Stimulated activated effector memory CD8-positive, alpha-beta T cell treated with anti-CD3 and anti-CD28 coated beads, Interleukin-12 subunit alpha, Interleukin-12 subunit beta, amount 100 ng/mL, for 72 hours (primary cell): Measurements from ENCODE around the gene ALDOA.
"Not testable (repeated sequence)": the region's sequence is repeated elsewhere in the genome, so short reads cannot be mapped to it uniquely, and the experiment has no call there.

ENCODE experiments used
- ATAC-seq: fragments of 150-1000 bp; cut with Tn5 transposase; 2 replicates; pipeline ENCODE4 v1.10.0; 2021
- DNase-seq, 2 donors: peaks; one replicate each; pipeline ENCODE4 v3.0.0; 2021 to 2022; ENCODE audit warnings: low spot score in 2 of 2
- H3K27ac Mint-ChIP-seq: one replicate; pipeline ENCODE4 v1.8.0; 2022; ENCODE audit warnings: mild to moderate bottlenecking, mixed read lengths
- H3K36me3 Mint-ChIP-seq: one replicate; pipeline ENCODE4 v1.8.0; 2022; ENCODE audit warnings: mild to moderate bottlenecking, mixed read lengths
- H3K4me1 Mint-ChIP-seq: one replicate; pipeline ENCODE4 v1.8.0; 2022; ENCODE audit warnings: mixed read lengths
- H3K4me3 Mint-ChIP-seq: one replicate; pipeline ENCODE4 v1.8.0; 2022; ENCODE audit warnings: mild to moderate bottlenecking, mixed read lengths
- H3K9me3 Mint-ChIP-seq: one replicate; pipeline ENCODE4 v1.8.0; 2022; ENCODE audit warnings: mixed read lengths

ALDOA gene

DNA sequence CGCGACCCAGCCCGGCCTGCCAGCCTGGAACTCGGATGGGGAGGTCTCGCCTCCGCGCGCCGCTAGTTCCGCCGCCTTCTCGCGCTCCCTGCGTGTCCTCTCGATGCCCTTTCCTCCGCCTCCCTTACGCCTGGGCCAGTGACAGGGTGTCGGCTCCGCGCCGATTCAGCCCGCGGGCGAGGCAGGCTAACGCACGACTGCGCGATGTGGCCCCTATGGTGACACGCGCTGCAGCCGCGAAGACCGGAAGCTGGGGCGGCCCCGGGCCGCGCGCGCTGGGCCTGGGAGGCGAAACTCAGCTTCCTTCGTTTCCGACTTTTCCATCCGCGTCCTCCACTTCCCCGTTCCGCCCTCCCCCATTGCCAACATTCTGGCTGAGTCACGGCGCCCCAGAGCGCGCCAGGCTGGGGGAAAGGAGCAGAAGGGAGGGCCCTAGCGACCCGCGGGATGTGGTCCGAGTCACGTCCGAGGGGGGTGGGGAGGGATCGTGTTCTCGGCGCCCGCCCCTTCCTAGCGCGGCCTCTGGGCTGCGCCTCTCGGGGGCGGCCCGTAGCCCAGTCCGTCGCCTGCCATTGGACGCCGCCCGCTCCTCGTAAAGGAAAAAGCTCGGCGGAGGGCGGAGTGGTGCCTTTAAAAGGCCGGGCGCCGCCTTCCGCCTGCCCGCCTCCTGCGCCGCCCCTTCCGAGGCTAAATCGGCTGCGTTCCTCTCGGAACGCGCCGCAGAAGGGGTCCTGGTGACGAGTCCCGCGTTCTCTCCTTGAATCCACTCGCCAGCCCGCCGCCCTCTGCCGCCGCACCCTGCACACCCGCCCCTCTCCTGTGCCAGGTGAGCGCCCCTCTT lies at the start of gene ALDOA:
Gene ALDOA, plus strand, starts transcription at position 659 of the 841 bp plus-strand sequence. CDS start 1,138 bp downstream, outside the sequence.
- H3K4me3 Mint-ChIP-seq = peak within 1 kb of the TSS; percentile 97
- DNase-seq (peak; percentile 93 to 98), ATAC-seq (peak; percentile 90)
- peak within 1 kb of the TSS; percentile 98 for H3K27ac Mint-ChIP-seq
- peaks cover 50% of the 10 kb centered on the region for H3K4me1 Mint-ChIP-seq
- H3K9me3 Mint-ChIP-seq = no peaks in the 10 kb centered on the region
- H3K36me3 Mint-ChIP-seq = peaks cover 66% of the 10 kb centered on the region

DNA sequence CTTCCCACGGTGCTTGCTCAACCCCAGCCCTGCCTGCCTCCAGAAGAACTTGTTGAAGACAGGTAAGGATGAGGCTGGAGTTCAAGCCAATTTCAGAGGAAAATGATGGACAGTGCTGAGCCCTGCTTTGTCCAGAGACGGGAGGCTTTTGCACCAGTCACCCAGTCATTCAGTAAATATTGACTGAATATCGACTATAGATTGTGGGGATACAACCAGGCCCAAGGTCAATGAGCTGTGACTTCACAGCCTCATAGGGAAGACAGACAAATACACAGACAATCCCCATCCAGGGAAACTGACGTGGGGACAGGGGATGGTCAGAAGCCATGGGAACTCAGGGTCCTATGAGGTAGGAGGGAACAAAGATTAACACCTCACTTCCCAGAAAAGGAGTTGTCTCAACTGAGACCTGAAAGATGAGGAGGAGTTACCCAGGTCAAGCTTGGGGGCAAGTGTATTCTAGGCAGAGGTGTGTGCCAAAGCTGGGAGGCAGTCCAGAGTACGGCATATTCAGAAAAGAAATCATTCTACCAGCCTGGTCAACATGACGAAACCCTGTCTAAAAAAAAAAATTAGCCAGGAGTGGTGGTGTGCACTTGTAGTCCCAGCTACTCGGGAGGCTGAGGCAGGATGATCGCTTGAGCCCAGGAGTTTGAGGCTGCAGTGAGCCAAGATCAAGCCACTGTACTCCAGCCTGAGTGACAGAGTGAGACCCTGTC lies 48.8 kb upstream of the ALDOA start:
- Mint-ChIP-seq H3K4me1 (peaks cover 17% of the 10 kb centered on the region), H3K36me3 (peaks cover 5% of the 10 kb centered on the region), H3K4me3 (no peak overlapping the region), H3K27ac (peak overlapping the region; percentile 3), H3K9me3 (no peaks in the 10 kb centered on the region)
- DNase-seq (no peak), ATAC-seq (no peak)

DNA sequence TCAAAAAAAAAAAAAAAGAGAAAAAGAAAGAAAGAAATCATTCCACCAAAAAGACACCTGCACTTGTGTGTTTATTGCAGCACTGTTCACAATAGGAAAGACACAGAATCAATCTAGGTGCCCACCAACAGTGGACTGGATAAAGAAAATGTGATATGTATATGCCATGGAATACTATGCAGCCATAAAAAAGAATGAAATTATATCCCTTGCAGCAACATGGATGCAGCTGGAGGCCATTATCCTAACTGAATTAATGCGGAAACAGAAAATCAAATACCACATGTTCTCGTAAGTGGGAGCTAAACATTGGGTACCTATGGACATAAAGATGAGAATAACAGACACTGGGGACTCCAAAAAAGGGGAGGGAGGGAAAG lies 48.3 kb upstream of the ALDOA start:
- peaks cover 11% of the 10 kb centered on the region for H3K4me1 Mint-ChIP-seq
- H3K4me3 Mint-ChIP-seq = no peak overlapping the region
- peak overlapping the region; percentile 3 for H3K27ac Mint-ChIP-seq
- DNase-seq (no peak), ATAC-seq (no peak)
- H3K36me3 Mint-ChIP-seq = no peaks in the 10 kb centered on the region
- no peaks in the 10 kb centered on the region for H3K9me3 Mint-ChIP-seq

DNA sequence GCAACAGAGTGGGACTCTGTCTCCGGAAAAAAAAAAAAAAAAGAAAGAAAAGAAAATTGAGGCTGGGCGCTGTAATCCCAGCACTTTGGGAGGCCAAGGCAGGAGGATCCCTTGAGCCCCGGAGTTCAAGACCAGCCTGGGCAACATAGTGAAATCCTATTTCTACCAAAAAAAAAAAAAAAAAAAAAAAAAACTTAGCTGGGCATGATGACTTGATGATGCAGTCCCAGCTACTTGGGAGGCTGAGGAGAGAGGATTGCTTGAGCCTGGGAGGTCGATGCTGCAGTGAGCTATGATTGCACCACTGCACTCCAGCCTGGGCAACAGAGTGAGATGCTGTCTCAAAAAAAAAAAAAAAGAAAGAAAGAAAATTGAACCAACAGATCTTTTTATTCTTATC lies 47.6 kb upstream of the ALDOA start:
- peaks cover 11% of the 10 kb centered on the region for H3K4me1 Mint-ChIP-seq
- H3K36me3 Mint-ChIP-seq, H3K9me3 Mint-ChIP-seq, H3K4me3 Mint-ChIP-seq, DNase-seq, ATAC-seq, H3K27ac Mint-ChIP-seq: not testable (repeated sequence)

DNA sequence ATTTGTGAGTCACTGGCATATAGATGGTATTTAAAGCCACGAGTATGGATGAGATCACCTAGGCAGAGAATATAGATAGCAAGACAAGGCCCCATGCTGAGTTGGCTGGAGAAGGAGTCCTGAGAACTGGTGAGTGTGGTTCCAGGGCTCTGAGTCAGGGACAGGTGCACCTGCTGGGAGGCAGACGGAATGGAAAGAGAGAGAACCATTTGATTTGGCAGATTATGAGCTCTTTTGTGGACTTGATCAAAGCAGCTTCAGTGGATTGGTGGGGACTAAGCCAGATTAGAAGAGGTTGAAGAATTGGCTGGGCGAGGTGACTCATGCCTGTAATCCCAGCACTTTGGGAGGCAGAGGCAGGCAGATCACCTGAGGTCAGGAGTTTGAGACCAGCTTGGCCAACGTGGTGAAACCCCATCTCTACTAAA lies 46.8 kb upstream of the ALDOA start:
- Mint-ChIP-seq H3K4me3 (no peak overlapping the region), H3K36me3 (no peaks in the 10 kb centered on the region), H3K4me1 (peaks cover 11% of the 10 kb centered on the region), H3K27ac (no peak overlapping the region), H3K9me3 (no peaks in the 10 kb centered on the region)
- ATAC-seq = peak; percentile 36
- no peak for DNase-seq

DNA sequence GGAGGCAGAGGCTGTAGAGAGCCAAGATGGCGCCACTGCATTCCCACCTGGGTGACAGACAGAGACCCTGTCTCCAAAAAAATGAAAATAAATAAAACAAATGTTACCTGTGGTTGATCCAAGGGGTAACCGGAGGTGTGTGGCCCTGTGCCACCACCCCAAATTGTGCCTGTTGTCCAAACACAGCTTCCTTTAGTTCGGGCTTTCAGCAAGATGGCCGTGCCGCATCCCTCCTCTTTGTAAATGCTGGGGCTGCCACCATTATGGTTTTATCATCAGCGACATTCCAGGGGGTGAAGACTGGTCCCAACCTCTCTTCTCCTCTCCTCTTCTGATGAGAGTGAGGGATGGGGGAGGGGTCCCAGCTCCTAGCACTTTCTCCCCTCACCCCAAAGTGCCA lies 42.7 kb upstream of the ALDOA start, which contains the start of gene C16orf92:
Gene C16orf92, plus strand, starts transcription at position 312 of the 400 bp plus-strand sequence. CDS start 143 bp downstream, outside the sequence.
- no peak for DNase-seq
- no peak for ATAC-seq
- Mint-ChIP-seq H3K36me3 (no peaks in the 10 kb centered on the region), H3K4me1 (peaks cover 16% of the 10 kb centered on the region), H3K4me3 (no peak within 1 kb of the TSS), H3K27ac (no peak within 1 kb of the TSS), H3K9me3 (no peaks in the 10 kb centered on the region)

DNA sequence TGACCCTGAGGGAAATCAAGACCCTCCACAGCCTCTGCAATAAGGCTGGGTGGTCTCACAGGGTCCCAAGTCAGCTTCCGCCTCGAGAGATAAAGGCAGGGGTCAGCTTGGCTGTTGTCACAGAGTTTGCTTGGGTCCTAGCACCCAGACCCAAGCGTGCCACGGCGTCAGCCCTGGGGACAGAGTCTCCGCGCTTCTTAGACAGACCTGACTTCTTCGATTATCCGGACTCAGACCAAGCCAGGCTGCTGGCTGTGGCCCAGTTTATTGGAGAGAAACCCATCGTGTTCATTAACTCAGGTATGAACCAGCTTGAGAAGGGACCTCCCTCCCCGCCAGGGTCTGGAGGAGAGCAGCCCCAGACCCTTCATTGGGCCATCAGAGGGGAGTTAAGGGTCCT lies 42.0 kb upstream of the ALDOA start:
- no peak overlapping the region for H3K4me3 Mint-ChIP-seq
- peaks cover 21% of the 10 kb centered on the region for H3K4me1 Mint-ChIP-seq
- DNase-seq (no peak), ATAC-seq (no peak)
- H3K36me3 Mint-ChIP-seq = no peaks in the 10 kb centered on the region
- no peaks in the 10 kb centered on the region for H3K9me3 Mint-ChIP-seq
- no peak overlapping the region for H3K27ac Mint-ChIP-seq

DNA sequence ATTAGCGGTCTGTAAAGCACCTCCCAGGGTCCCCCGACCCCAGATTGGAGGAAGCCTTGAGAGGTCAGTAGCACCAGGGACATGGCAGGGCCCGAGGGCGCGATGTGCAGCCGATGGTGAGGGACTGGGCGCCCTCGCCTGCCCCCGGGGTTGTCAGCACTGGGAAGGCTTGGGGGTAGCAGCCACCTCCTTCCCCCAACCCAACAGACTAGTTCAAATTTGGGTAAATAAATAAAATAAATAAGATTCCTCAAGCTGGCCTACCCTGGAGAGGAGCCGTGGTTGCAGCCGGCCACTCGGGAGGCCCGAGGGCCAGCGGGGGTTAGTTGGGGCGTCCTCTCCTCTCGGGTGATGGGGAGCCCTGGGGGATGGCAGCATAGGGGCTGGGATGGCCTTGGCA lies 41.1 kb upstream of the ALDOA start:
- Mint-ChIP-seq H3K36me3 (no peaks in the 10 kb centered on the region), H3K27ac (no peak overlapping the region), H3K4me3 (no peak overlapping the region), H3K9me3 (no peaks in the 10 kb centered on the region), H3K4me1 (peaks cover 21% of the 10 kb centered on the region)
- no peak for DNase-seq
- no peak for ATAC-seq

DNA sequence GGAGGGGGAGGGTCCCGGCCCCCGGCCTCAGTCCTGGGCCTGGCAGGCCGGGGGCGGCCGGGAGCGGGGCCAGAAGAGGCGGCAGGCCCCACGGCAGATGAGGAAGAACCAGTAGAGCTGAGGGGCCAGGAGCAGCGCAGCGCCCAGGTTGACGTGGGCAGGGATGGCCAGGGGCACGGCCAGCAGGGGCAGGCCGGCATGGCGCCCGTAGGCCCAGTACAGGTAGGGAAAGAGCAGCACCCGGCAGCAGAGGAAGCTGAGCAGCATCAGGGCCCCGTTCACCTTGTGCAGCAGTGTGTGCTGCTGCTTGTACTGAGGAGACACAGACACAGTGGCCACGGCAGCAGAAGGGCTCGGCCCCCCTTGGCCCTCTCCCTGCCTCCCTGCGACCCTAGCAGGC lies 40.4 kb upstream of the ALDOA start:
- ATAC-seq = no peak
- Mint-ChIP-seq H3K4me3 (no peak overlapping the region), H3K4me1 (peaks cover 25% of the 10 kb centered on the region), H3K9me3 (no peaks in the 10 kb centered on the region), H3K27ac (no peak overlapping the region), H3K36me3 (no peaks in the 10 kb centered on the region)
- DNase-seq = no peak

DNA sequence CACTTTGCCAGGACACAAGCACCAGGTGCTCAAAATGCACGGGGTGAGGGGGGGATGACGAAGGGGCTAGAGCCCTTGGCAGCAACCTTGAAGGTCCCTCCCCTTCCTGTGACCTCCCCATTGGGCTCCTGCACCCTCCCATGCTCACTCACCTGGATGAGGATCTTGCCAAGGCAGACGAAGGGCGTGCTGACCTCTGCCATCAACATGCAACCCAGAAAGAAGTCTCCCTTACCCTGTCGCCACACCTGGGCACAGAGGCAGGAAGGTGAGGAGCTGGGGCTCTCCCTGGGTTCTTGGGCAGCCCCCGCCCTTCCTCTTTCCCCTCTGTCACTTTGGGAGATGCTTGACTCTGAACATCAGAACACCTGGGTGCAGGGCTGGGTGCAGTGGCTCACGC lies 40.0 kb upstream of the ALDOA start:
- Mint-ChIP-seq H3K36me3 (no peaks in the 10 kb centered on the region), H3K4me3 (no peak overlapping the region), H3K4me1 (peaks cover 26% of the 10 kb centered on the region), H3K27ac (no peak overlapping the region), H3K9me3 (no peaks in the 10 kb centered on the region)
- DNase-seq (no peak), ATAC-seq (no peak)

DNA sequence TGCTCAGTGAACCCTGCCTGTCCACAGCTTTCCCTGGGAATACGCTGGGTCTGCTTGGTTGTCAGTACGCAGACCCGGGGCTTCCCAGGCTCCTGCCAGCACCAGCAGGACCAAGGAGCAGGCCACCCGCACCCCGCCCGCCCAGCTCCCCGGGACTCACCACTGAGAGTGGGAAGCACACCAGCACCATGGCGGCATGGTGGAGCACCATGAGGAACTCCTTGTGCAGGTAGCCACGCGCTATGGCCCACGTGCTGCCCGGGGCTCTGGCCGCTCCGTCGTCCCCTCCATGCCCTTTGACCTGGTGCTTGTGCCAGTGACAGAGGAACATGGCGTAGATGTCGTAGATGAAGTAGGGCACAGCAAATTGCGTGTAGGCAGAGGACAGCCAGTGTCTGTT lies 39.1 kb upstream of the ALDOA start:
- ATAC-seq (no peak), DNase-seq (no peak)
- H3K9me3 Mint-ChIP-seq = no peaks in the 10 kb centered on the region
- no peaks in the 10 kb centered on the region for H3K36me3 Mint-ChIP-seq
- H3K4me1 Mint-ChIP-seq = peaks cover 17% of the 10 kb centered on the region
- H3K27ac Mint-ChIP-seq = no peak overlapping the region
- H3K4me3 Mint-ChIP-seq = no peak overlapping the region

DNA sequence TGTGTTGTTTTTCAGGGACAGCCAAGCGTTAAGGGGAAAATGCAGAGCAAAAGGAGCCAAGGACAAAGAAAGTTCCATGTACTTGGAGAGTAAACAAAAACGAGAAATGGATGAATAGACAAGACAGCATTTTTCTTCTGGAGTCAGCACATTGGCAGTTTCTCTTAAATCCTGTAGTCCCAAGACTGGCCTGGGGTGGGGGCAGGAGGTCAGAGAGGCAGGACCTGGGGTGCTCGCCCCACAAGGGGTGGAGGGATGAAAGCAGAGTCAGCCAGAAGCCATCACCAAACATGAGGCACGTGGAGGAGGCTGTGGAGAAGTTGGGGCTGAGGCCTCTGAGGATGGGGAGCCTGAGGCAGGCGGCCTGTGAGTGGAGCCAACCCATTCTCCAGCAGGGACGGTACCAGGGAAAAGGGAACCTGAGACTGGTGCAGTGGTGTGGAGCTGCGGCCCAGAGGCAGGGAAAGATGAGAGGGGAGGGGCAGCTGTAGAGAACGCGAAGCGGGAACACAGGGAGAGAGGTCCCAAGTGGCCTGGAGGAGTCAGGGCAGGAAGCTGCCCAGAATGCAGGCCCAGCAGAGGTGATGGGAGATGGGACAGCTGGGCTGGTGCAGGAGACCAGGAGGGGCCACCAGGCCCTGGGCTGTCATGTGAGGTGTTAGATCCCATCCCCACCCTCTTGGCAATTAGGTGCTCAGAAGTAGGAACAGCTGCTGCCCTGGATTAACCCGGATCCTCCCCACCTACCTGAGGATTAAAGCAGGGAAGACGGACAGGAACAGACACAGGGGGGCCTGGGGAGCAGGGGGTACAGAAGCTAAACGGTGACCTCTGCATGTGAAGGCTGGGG lies 37.7 kb upstream of the ALDOA start:
- Mint-ChIP-seq H3K36me3 (no peaks in the 10 kb centered on the region), H3K4me3 (no peak overlapping the region), H3K9me3 (no peaks in the 10 kb centered on the region), H3K27ac (no peak overlapping the region), H3K4me1 (peaks cover 24% of the 10 kb centered on the region)
- DNase-seq (no peak), ATAC-seq (no peak)

DNA sequence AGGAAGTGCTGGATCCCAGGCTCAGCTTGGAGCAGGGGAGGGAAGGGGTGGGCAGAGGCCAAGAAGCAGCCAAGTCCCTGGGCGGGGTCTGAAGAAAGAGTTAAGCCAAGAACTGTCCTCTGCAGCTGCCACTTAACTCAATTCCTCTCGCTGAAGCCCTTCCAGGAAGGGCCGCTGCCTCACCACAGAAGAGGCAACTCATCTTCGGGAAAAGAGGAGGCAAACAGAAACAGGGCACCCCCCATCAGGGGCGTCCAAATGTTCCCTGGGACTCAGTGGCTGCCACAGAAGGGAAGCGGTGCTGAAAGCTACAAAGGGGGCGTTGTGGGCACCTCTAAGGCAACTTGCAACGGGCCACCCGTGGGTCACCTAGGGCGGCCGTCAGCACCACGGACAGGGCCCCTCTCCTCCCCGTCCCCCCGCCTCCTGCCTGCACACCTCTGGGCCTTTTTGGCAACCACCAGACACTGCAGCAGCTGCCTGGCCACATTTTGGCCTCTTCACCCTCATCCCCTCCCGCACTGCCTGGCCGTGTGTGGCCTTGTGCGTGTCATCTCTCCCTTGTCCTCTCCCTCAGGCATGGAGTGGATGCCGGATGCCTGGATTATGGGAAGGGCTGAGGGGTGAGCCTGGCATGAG lies 37.0 kb upstream of the ALDOA start:
- peaks cover 24% of the 10 kb centered on the region for H3K4me1 Mint-ChIP-seq
- no peak overlapping the region for H3K4me3 Mint-ChIP-seq
- DNase-seq (no peak), ATAC-seq (no peak)
- no peaks in the 10 kb centered on the region for H3K36me3 Mint-ChIP-seq
- H3K27ac Mint-ChIP-seq = no peak overlapping the region
- no peaks in the 10 kb centered on the region for H3K9me3 Mint-ChIP-seq

DNA sequence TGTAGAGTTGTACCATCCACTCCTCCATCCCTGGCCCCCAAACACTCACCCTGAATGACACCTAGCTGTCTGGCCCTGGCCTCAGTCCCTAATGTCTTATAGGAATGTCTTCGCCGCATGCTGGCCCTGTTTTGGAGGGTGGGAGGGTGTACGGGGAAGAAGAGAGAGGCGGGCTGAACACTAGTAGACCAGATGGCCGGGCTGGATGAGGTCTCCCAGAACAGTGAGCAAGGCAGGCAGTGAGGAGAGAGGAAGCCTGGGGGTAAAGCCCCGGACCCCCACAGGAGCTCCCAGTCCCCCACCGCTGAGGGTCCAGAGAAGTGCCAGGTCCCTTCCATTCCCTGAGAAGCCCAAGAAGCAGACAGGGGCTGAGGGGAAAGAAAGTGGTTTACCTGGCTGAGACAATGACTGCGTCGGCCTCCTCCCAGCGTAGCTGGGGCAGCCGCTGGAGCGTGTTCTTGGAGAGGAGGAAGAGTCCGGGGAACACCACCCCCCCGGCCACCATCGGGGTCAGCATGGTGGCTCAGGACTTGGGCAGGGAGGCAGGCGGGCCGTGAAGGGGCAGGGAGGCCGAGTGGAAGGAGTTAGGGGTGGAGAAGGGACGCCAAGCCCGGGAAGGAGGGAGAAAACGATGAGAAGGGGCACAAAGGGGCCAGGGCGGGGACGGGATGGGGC lies 35.4 kb upstream of the ALDOA start:
- H3K4me3 Mint-ChIP-seq = peak overlapping the region; percentile 50
- H3K9me3 Mint-ChIP-seq = no peaks in the 10 kb centered on the region
- no peak overlapping the region for H3K27ac Mint-ChIP-seq
- H3K4me1 Mint-ChIP-seq = peaks cover 30% of the 10 kb centered on the region
- DNase-seq (no peak), ATAC-seq (no peak)
- H3K36me3 Mint-ChIP-seq = peaks cover 4% of the 10 kb centered on the region
